MG63 (cell line): Measurements from ENCODE around the gene ARHGAP1. TPM values are rescaled to one million over a fixed set of nuclear protein-coding genes. Genes with fewer than 3 reads are reported as not detected.
"Not testable (repeated sequence)": the region's sequence is repeated elsewhere in the genome, so short reads cannot be mapped to it uniquely, and the experiment has no call there.

Source experiments
- DNase-seq: peaks from one replicate; pipeline ENCODE4 v3.0.0-alpha.2; 2020
- H3K27me3 ChIP-seq: fragments of 250-450 bp; sonication (Bioruptor Pico); 2 replicates; pipeline ENCODE4 v1.5.1; 2020; ENCODE audit warnings: mild to moderate bottlenecking, moderate library complexity
- H3K36me3 ChIP-seq: fragments of 250-450 bp; sonication (Bioruptor Pico); 2 replicates; pipeline ENCODE4 v1.5.1; 2020; ENCODE audit warnings: mild to moderate bottlenecking, moderate library complexity
- H3K4me3 ChIP-seq: fragments of 250-450 bp; sonication (Bioruptor Pico); 2 replicates; pipeline ENCODE4 v1.5.1; 2020; ENCODE audit warnings: mild to moderate bottlenecking, moderate library complexity
- H3K9me3 ChIP-seq: fragments of 250-450 bp; sonication (Bioruptor Pico); 2 replicates; pipeline ENCODE4 v1.5.1; 2020; ENCODE audit warnings: mild to moderate bottlenecking, moderate library complexity
- total RNA-seq: library from RNA; depleted of rRNA; stranded (reverse); fragments of >200 nt; shearing (Covaris generic); gene quantifications from 2 replicates; pipeline ENCODE4 v1.2.3, GENCODE V29; 2014; ENCODE audit warnings: low replicate concordance

ARHGAP1 gene
- total RNA-seq, 1 experiment from 2014 or later = 6.3 TPM

DNA sequence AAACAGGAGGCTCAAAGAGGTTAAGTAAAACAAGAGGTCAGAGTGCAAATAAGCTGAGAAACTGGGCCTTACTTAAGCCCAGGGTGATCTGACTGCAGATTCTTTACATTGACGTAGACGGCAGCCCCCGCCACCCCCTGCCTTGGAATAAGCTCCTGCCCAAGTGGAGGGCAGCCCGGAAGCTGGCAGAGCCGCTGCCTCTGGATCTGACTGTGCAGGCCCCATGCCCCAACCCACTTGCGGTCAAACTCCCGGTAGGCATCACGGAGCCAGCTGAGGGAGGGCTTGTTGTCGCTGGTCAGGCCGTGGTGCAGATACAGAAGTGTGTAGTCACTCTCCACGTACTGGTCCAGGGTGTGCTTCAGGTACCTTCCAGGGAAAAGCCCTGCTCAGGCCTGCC is 18.6 kb downstream of the ARHGAP1 start:
- DNase-seq = no peak
- Histone ChIP-seq H3K4me3 (no peak overlapping the region), H3K36me3 (peaks cover 13% of the 10 kb centered on the region)

DNA sequence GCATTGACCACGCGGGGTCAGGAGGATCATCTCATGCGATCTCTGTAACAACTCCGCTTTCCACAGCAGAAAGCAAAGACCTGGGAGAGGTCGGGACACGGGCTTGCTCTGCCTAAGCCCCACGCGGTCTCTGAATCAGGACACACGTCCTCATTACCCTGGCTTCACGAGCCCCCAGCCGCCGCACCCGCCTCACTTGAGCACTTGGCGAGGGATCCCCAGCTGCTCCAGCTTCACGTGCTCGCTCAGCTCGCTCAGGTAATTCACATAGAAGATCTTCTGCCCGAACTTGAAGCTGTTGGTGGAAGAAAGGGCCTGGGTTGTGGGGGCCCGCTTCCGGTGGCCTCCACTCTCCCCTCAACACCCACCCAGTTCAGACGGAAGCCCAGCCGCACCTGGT is 19.6 kb downstream of the ARHGAP1 start:
- Histone ChIP-seq H3K9me3 (no peaks in the 10 kb centered on the region), H3K27me3 (no peaks in the 10 kb centered on the region), H3K4me3 (no peak overlapping the region), H3K36me3 (peaks cover 11% of the 10 kb centered on the region)
- DNase-seq = no peak

More for the DNA sequence above, 18.6 kb downstream of the ARHGAP1 start:
- Histone ChIP-seq H3K9me3 (no peaks in the 10 kb centered on the region), H3K27me3 (no peaks in the 10 kb centered on the region)

DNA sequence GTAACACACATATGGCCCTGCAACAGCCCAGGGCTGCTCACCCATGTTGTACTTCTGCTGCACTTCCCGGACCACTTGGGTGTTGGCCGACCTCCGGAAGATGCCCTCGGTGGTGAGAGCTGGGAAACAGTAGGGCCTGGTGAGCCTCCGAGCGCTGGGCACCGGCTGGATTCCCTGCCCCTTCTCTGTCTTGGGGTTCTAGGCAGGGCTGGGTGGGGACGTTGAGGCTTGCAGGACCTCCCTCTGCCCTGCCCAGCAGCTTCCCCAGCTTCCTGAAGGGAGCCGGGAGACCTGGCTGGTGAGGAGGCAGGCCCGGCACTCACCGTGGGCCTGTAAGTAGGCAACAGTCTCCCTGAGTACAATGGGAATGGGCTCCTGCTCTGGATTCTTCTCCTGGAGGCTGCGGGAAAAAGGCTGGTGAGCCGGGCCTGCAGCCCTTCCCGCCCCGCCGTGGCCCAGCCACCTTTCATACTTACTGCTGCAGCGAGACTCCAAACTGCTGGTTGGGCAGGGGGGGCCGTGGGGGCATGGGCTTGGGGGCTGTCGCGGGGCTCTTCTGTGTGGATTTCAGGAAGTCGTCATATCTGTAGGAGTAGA is 20.2 kb downstream of the ARHGAP1 start:
- Histone ChIP-seq H3K9me3 (no peaks in the 10 kb centered on the region), H3K36me3 (peaks cover 11% of the 10 kb centered on the region), H3K27me3 (no peaks in the 10 kb centered on the region), H3K4me3 (no peak overlapping the region)
- no peak for DNase-seq

- Histone ChIP-seq H3K4me3 (no peak overlapping the region), H3K9me3 (no peaks in the 10 kb centered on the region), H3K36me3 (peaks cover 8% of the 10 kb centered on the region), H3K27me3 (no peaks in the 10 kb centered on the region)
- DNase-seq = no peak
Observed at GRCh38 chr11:46679241-46680163, 20.9 kb downstream of the ARHGAP1 start.

GRCh38 chr11:46678741-46679130 is 21.7 kb downstream of the ARHGAP1 start:
- peaks cover 7% of the 10 kb centered on the region for H3K36me3 ChIP-seq
- H3K27me3 ChIP-seq = no peaks in the 10 kb centered on the region
- no peaks in the 10 kb centered on the region for H3K9me3 ChIP-seq
- no peak for DNase-seq
- H3K4me3 ChIP-seq = no peak overlapping the region

GRCh38 chr11:46677991-46678740 is 22.3 kb downstream of the ARHGAP1 start:
- Histone ChIP-seq H3K4me3 (no peak overlapping the region), H3K9me3 (no peaks in the 10 kb centered on the region), H3K36me3 (peaks cover 7% of the 10 kb centered on the region), H3K27me3 (no peaks in the 10 kb centered on the region)
- no peak for DNase-seq

DNA sequence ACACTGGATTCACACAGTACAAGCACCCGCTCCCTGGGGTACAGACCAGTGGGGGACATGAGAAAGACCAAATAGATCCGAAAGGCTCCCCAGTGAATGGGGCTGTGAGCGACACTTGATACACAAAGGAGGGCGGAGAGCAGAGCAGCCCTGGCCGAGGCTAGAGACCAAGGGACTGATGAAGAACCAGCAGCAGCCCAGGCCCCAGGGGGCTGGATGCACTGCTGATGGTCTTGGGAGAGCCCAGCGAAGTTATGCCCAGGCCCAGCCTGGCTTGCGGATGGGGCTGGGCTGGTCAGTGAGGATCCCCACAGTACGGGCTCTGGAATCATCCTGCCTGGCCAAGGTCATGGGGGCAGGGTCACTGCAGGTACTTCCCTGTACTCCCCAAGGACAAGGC is 23.2 kb downstream of the ARHGAP1 start:
- H3K9me3 ChIP-seq = no peaks in the 10 kb centered on the region
- H3K4me3 ChIP-seq = no peak overlapping the region
- peaks cover 9% of the 10 kb centered on the region for H3K36me3 ChIP-seq
- H3K27me3 ChIP-seq = no peaks in the 10 kb centered on the region
- DNase-seq = no peak

GRCh38 chr11:46676436-46677158 is 23.8 kb downstream of the ARHGAP1 start:
- Histone ChIP-seq H3K4me3 (no peak overlapping the region), H3K27me3 (no peaks in the 10 kb centered on the region), H3K9me3 (no peaks in the 10 kb centered on the region), H3K36me3 (peaks cover 9% of the 10 kb centered on the region)
- DNase-seq = no peak

- H3K36me3 ChIP-seq = peaks cover 10% of the 10 kb centered on the region
- no peak overlapping the region for H3K4me3 ChIP-seq
- DNase-seq = no peak
- no peaks in the 10 kb centered on the region for H3K9me3 ChIP-seq
- no peaks in the 10 kb centered on the region for H3K27me3 ChIP-seq
Observed at GRCh38 chr11:46675949-46676348, 24.5 kb downstream of the ARHGAP1 start.

GRCh38 chr11:46675288-46675851 is 25.0 kb downstream of the ARHGAP1 start:
- H3K9me3 ChIP-seq = no peaks in the 10 kb centered on the region
- no peak overlapping the region for H3K4me3 ChIP-seq
- DNase-seq = peak; percentile 77
- no peaks in the 10 kb centered on the region for H3K27me3 ChIP-seq
- peaks cover 11% of the 10 kb centered on the region for H3K36me3 ChIP-seq

GRCh38 chr11:46674463-46675287 is 25.7 kb downstream of the ARHGAP1 start:
- Histone ChIP-seq H3K4me3 (no peak overlapping the region), H3K36me3 (peaks cover 14% of the 10 kb centered on the region), H3K27me3 (no peaks in the 10 kb centered on the region), H3K9me3 (no peaks in the 10 kb centered on the region)
- DNase-seq = no peak

- H3K27me3 ChIP-seq = no peaks in the 10 kb centered on the region
- H3K36me3 ChIP-seq = peaks cover 21% of the 10 kb centered on the region
Observed at GRCh38 chr11:46673713-46674462, 26.5 kb downstream of the ARHGAP1 start.

DNA sequence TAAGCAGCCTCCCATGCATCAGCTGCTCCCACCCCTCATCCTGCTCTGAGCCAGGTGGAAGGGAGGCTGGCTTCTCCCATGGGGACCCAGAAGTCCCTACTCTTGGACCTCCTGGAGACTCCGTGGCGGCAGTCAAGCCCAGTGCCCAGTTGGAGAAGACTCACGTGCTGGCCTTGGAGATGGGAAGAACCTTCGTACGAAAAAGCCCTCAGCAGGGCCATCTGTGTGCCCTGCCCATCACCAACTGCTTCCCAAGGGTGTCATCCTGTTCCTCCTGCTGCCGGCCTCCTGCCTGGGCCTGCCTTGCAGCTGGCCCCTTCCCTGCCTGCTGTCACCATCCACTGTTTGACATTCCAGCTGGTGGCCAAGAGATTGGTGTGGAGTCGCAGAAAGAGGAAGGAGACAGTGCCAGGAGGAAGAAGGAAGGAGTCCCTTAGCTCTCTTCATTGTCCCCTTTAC is 28.0 kb downstream of the ARHGAP1 start:
- H3K36me3 ChIP-seq = peaks cover 26% of the 10 kb centered on the region

More at GRCh38 chr11:46673713-46674462, 26.5 kb downstream of the ARHGAP1 start:
- DNase-seq = no peak
- no peak overlapping the region for H3K4me3 ChIP-seq
- no peaks in the 10 kb centered on the region for H3K9me3 ChIP-seq

DNA sequence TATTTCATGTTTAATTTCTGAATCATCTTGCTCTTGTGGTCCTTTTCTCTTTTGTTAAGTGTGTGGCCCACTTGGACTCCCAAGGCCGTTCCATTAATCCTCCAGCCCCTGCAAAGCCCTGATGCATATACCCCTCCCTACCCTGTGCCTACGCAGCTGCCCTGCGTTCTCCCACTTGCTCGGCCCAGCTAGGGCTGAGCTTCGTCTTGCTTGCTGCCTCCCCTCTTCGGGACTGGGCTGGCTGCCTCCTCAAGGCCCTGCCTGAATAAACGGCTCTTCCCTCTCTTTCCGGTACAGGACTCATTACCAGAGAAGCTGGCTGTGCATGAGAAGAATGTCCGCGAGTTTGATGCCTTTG is 28.5 kb downstream of the ARHGAP1 start:
- Histone ChIP-seq H3K4me3 (no peak overlapping the region), H3K27me3 (no peaks in the 10 kb centered on the region), H3K9me3 (no peaks in the 10 kb centered on the region), H3K36me3 (peaks cover 26% of the 10 kb centered on the region)
- no peak for DNase-seq

More for the DNA sequence above, 28.0 kb downstream of the ARHGAP1 start:
- Histone ChIP-seq H3K9me3 (no peaks in the 10 kb centered on the region), H3K27me3 (no peaks in the 10 kb centered on the region), H3K4me3 (no peak overlapping the region)
- no peak for DNase-seq

GRCh38 chr11:46670521-46670920 is 29.9 kb downstream of the ARHGAP1 start:
- DNase-seq, H3K9me3 ChIP-seq, H3K4me3 ChIP-seq, H3K27me3 ChIP-seq: not testable (repeated sequence)
- peaks cover 33% of the 10 kb centered on the region for H3K36me3 ChIP-seq
